ENCODE results near the gene GNG3. TPM values are rescaled to one million over a fixed set of nuclear protein-coding genes. Genes with fewer than 3 reads are reported as not detected.

Gene GNG3
- total RNA-seq (2021; fragmentation: NEBNext Ultra II Directional; extraction: Animal tissue kit (Norgen Biotek cat#: 25700)) (4.9 and 6.4 TPM in 2 replicates), polyA plus RNA-seq (2011; rRNA removed) (10.9 and 12.1 TPM in 2 replicates), polyA minus RNA-seq (2011; rRNA and poly(A)+ RNA removed) (5.5 and 7.9 TPM in 2 replicates)
- 6.2 TPM for polyA plus RNA-seq (2011; cell fraction: cytosol; rRNA removed)
- polyA plus RNA-seq (2011; cell fraction: nucleus; rRNA removed), result 6.7 TPM
- 8.8 to 11.0 TPM (median 9.4 TPM) in 4 replicates for polyA plus RNA-seq (2012, experiment 1 of 2)
- 18.5 TPM for polyA plus RNA-seq (2012, experiment 2 of 2)
- 3.3 TPM for polyA plus RNA-seq (2013, experiment 1 of 2)
- 4.1 TPM for polyA plus RNA-seq (2013, experiment 2 of 2)
- 4.6 TPM for polyA minus RNA-seq (2011; cell fraction: cytosol; rRNA and poly(A)+ RNA removed)
- 1.8 TPM for polyA minus RNA-seq (2011; cell fraction: nucleus; rRNA and poly(A)+ RNA removed)
- long read RNA-seq, experiment 1, transcript GNG3-201 (3 exons, 882 nt), result major isoform, 6 of 6 reads
- long read RNA-seq, experiment 1, partial matches to known transcripts, result 0 of 6 reads
- long read RNA-seq, experiment 1, other reads (novel, unspliced or antisense), result 0 of 6 reads
- long read RNA-seq, experiment 2, partial matches to known transcripts, result 0 of 3 reads
- long read RNA-seq, experiment 2, other reads (novel, unspliced or antisense), result 0 of 3 reads

- Histone ChIP-seq H3K9me3 (ENCODE audit: insufficient read depth in 2 of 2, low read depth in 1 of 2, low read length in 1 of 2) (no peaks in the 10 kb centered on the region), H3K79me1 (ENCODE audit: low read depth, low read length) (no peaks in the 10 kb centered on the region; the same call in 1 of the 2 replicates), H3K4me2 (ENCODE audit: insufficient read depth in 1 of 2, low read depth in 2 of 2, low read length in 2 of 2) (peak within 1 kb of the TSS; percentile 99), H3K79me2 (ENCODE audit: control insufficient read depth in 1 of 2, insufficient read depth in 2 of 2, low read length in 2 of 2) (peaks cover 0 to 7% of the 10 kb centered on the region in 2 experiments; a peak in 1 of 4 replicates), H4K5ac (ENCODE audit: insufficient read length, low read depth, low read length) (peak within 1 kb of the TSS; percentile 38), H3K23me2 (ENCODE audit: low read depth, low read length) (peaks cover 22% of the 10 kb centered on the region), H2BK12ac (ENCODE audit: low read depth, low read length) (peak within 1 kb of the TSS; percentile 86; the same call in 1 of the 2 replicates), H3K14ac (ENCODE audit: insufficient read length) (no peak within 1 kb of the TSS), H3K4me1 (replicated peaks in 1 of 4; ENCODE audit: control insufficient read depth in 3 of 4, insufficient read depth in 4 of 4, low read length in 3 of 4) (peaks cover 7 to 34% (median 20%) of the 10 kb centered on the region in 4 experiments), H3K23ac (ENCODE audit: insufficient read length) (no peak within 1 kb of the TSS), H2BK15ac (ENCODE audit: low read length) (peak within 1 kb of the TSS; percentile 81; the same call in 1 of the 2 replicates), H2AFZ (ENCODE audit: low read length) (no peak within 1 kb of the TSS), H3K36me3 (ENCODE audit: control insufficient read depth in 2 of 4, insufficient read depth in 4 of 4, low read length in 3 of 4) (peaks cover 4 to 19% (median 9%) of the 10 kb centered on the region in 4 experiments; a peak in 7 of 8 replicates), H3K18ac (ENCODE audit: extremely low read depth, low read length) (peak within 1 kb of the TSS; percentile 79), H2BK5ac (ENCODE audit: low read depth, low read length) (peak within 1 kb of the TSS; percentile 86), H4K91ac (replicated peaks; ENCODE audit: insufficient read length, low read length) (peak within 1 kb of the TSS; percentile 67), H3K27ac (ENCODE audit: low read depth, low read length) (peak within 1 kb of the TSS; percentile 46), H4K20me1 (replicated peaks in 1 of 2; ENCODE audit: control insufficient read depth in 1 of 2, insufficient read depth in 2 of 2, low read length in 2 of 2) (no peaks in the 10 kb centered on the region), H3K27me3 (replicated peaks in 1 of 4; ENCODE audit: control insufficient read depth in 3 of 4, extremely low read depth in 1 of 4, insufficient read depth in 3 of 4, low read length in 3 of 4) (no peaks in the 10 kb centered on the region), H3K9ac (replicated peaks in 1 of 4; ENCODE audit: extremely low read depth in 1 of 4, low read depth in 3 of 4, low read length in 3 of 4) (peak within 1 kb of the TSS in 3 of 4 experiments; percentile 52 to 76 (median 74); a peak in 6 of 7 replicates), H3K4ac (replicated peaks; ENCODE audit: insufficient read length, low read depth, low read length) (peak within 1 kb of the TSS; percentile 75), H4K8ac (ENCODE audit: extremely low read depth, insufficient read depth, low read length) (0 out of 2 replicates have a peak within 1 kb of the TSS, but pooled peaks have one; percentile 7), H2BK120ac (replicated peaks; ENCODE audit: low read depth, low read length) (peak within 1 kb of the TSS; percentile 72), H3K4me3 (ENCODE audit: extremely low read depth in 1 of 4, insufficient read depth in 2 of 4, low read depth in 3 of 4, low read length in 4 of 4) (peak within 1 kb of the TSS; percentile 68 to 89 (median 84)), H2BK20ac (ENCODE audit: low read length) (0 out of 2 replicates have a peak within 1 kb of the TSS, but pooled peaks have one; percentile 66), H2AK5ac (ENCODE audit: low read depth, low read length) (peak within 1 kb of the TSS; percentile 25), H3K56ac (replicated peaks; ENCODE audit: insufficient read length, low read depth, low read length) (no peak within 1 kb of the TSS)
- POLR2A ChIA-PET (ENCODE audit: partially characterized antibody), result interaction anchor here (0.6 to 61.4 kb wide), 27 partner anchors 9 to 420 kb away, joined by 3 to 2041 read pairs (median 9); partner anchors contain the start of genes C11orf98, CSKMT, EEF1G and EML3
- CTCF ChIA-PET (ENCODE audit: partially characterized antibody), result interaction anchor here (1.2 to 3.8 kb wide), 6 partner anchors 18 to 150 kb away, joined by 3 to 21 read pairs (median 6); partner anchors contain the start of genes C11orf98, CSKMT, LRRN4CL and TAF6L
- DNase-seq (ENCODE audit: low read depth in 1 of 2, low spot score in 2 of 2), result peak; percentile 93 to 96
- FAIRE-seq, result peak; percentile 28
- WGBS, 2 experiments (ENCODE audit: extremely low coverage in 1 of 2, insufficient coverage in 1 of 2, insufficient read length in 1 of 2, insufficient replicate concordance in 2 of 2, low coverage in 1 of 2, low lambda C conversion rate in 2 of 2, missing lambda C conversion rate in 1 of 2), result 2% methylated on average over 9 of the region's 10 CpGs; no CpG with 5 or more reads in 1 of the 2 experiments
- TF ChIP-seq ATF2 (IDR thresholded peaks at IDR 0.05; ENCODE audit: low read length) (peak; percentile 90), POLR2A (IDR thresholded peaks at IDR 0.05; ENCODE audit: control extremely low read depth in 1 of 2, low read depth in 2 of 2, low read length in 2 of 2) (no peak), YY1 (IDR thresholded peaks at IDR 0.05; ENCODE audit: low read depth, low read length) (peak; percentile 81), BCL11A (IDR thresholded peaks at IDR 0.05; ENCODE audit: low read depth in 2 of 2, low read length in 2 of 2) (no peak), SP2 (IDR thresholded peaks at IDR 0.05; ENCODE audit: low read length) (no peak), GTF2F1 (IDR thresholded peaks at IDR 0.05; ENCODE audit: borderline replicate concordance, low read depth, low read length) (no peak), E2F6 (IDR thresholded peaks at IDR 0.05) (no peak)
Measured at GRCh38 chr11:62707277-62707861, at the start of gene GNG3, which contains the start of gene BSCL2. TSS of gene GNG3 (plus strand) at chr11:62707676. CDS start at chr11:62708296, 620 bp downstream. TSS of gene BSCL2 (minus strand) at chr11:62707424. CDS start at chr11:62707195, 229 bp downstream.
